ENCODE data around the gene ABL1.

GRCh38 chr9:130862747-130863146, 27.7 kb downstream of the ABL1 start:
- no peak for TF ChIP-seq POLR2A (IDR thresholded peaks at IDR 0.05; ENCODE audit: low read length)
- TF ChIP-seq GATA1 (IDR thresholded peaks at IDR 0.05; ENCODE audit: low read depth, low read length) = no peak

All from erythroblast (primary cell).